ENCODE data around the gene FAM83B. TPM values are rescaled to one million over a fixed set of nuclear protein-coding genes. Genes with fewer than 3 reads are reported as not detected.
"Not testable (repeated sequence)": the region's sequence is repeated elsewhere in the genome, so short reads cannot be mapped to it uniquely, and the experiment has no call there.

The FAM83B gene
- total and polyA plus RNA-seq, 2 of the 13 experiments (the other 11 are each of a cell fraction or from before 2014, with no cell fraction given): not detected

DNA sequence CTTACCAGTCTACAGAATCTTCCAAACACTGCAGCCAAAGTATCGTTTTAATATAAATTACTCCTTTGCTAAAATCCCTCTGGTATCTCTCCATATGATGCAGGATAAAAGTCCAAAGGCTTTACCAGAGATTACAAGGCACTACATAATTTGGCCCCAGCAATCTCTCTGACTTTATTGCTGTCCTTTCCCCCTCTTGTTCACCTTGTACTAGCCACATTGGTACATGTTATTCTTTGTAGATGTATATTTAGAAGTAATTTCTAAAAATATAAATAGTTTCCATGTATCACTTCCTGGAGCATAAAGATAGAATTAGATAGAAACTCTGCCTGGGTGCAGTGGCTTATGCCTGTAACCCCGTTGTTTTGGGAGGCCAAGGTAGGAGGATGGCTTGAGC, 28.7 kb upstream of the FAM83B start:
- Histone ChIP-seq H3K4me3 (replicated peaks in 1 of 3; ENCODE audit: insufficient read depth in 1 of 3, low read depth in 2 of 3, low read length in 3 of 3) (no peak overlapping the region), H2AFZ (ENCODE audit: low read length) (no peak overlapping the region), H3K4me1 (ENCODE audit: insufficient read depth, low read length) (no peaks in the 10 kb centered on the region), H3K27ac (ENCODE audit: extremely low read length, insufficient read depth, low read length) (no peak overlapping the region), H3K9me3 (ENCODE audit: low read length) (peaks cover 8% of the 10 kb centered on the region; the same call in 1 of the 2 replicates), H3K79me2 (ENCODE audit: insufficient read depth, low read length) (no peaks in the 10 kb centered on the region), H3K36me3 (replicated peaks in 1 of 2; ENCODE audit: control insufficient read depth in 1 of 2, insufficient read depth in 2 of 2, low read length in 2 of 2) (no peaks in the 10 kb centered on the region), H4K20me1 (ENCODE audit: insufficient read depth, low read length) (no peaks in the 10 kb centered on the region), H3K27me3 (ENCODE audit: control insufficient read depth in 1 of 2, insufficient read depth in 2 of 2, low read length in 2 of 2) (no peaks in the 10 kb centered on the region), H3K9ac (ENCODE audit: insufficient read depth, low read depth, low read length) (no peak overlapping the region), H3K4me2 (ENCODE audit: low read depth, low read length) (no peak overlapping the region)
- ChIA-PET POLR2A (no interaction called here), CTCF (ENCODE audit: low intra/inter-chr PET ratio, low total read pairs) (no interaction called here)
- no peak for FAIRE-seq
- no peak for TF ChIP-seq THRA (CRISPR knock-in tag; IDR thresholded peaks at IDR 0.05; ENCODE audit: borderline replicate concordance)
- TF ChIP-seq CREM (IDR thresholded peaks at IDR 0.05): no peak
- no peak for TF ChIP-seq CREM (CRISPR knock-in tag; IDR thresholded peaks at IDR 0.05)
- no peak for TF ChIP-seq SRSF4 (IDR thresholded peaks at IDR 0.05; ENCODE audit: low read depth, low read length, poor library complexity, severe bottlenecking)
- 1% methylated on average over 2 of the region's 2 CpGs for WGBS (ENCODE audit: low lambda C conversion rate)
- in situ Hi-C loops (cut with HindIII; ENCODE audit: extremely low pct_ligation_motif_present, low pct_unique_long_range_greater_than_20kb): no loop called here
- BruUV-seq (replicated peaks): no TSS peak
- intact Hi-C loops (cut with micrococcal nuclease; ENCODE audit: unreplicated experiment): no loop called here
- no peak for ATAC-seq
- DNase-seq (ENCODE audit: low spot score): no peak

DNA sequence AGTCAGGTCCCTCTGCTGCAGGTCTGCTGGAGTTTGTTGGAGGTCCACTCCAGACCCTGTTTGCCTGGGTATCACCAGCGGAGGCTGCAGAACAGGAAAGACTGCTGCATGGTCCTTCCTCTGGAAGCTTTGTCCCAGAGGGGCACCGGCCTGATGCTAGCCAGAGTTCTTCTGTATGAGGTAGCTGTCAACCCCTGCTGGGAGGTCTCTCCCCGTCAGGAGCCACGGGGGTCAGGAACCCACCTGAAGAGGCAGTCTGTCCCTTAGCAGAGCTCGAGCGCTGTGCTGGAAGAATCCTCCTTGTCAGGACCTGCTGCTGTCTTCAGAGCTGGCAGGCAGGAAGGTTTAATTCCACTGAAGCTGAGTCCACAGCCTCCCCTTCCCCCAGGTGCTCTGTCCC, 22.3 kb upstream of the FAM83B start:
- FAIRE-seq; in situ Hi-C loops (cut with HindIII; ENCODE audit: extremely low pct_ligation_motif_present, low pct_unique_long_range_greater_than_20kb): not testable (repeated sequence)

More for the DNA sequence above, 22.3 kb upstream of the FAM83B start:
- CTCF ChIA-PET (ENCODE audit: low intra/inter-chr PET ratio, low total read pairs); H3K9ac ChIP-seq (ENCODE audit: insufficient read depth, low read depth, low read length); H4K20me1 ChIP-seq (ENCODE audit: insufficient read depth, low read length); H3K27me3 ChIP-seq (ENCODE audit: control insufficient read depth in 1 of 2, insufficient read depth in 2 of 2, low read length in 2 of 2); POLR2A ChIA-PET; H2AFZ ChIP-seq (ENCODE audit: low read length); intact Hi-C loops (cut with micrococcal nuclease; ENCODE audit: unreplicated experiment); ATAC-seq; H3K4me1 ChIP-seq (ENCODE audit: insufficient read depth, low read length); H3K27ac ChIP-seq (ENCODE audit: extremely low read length, insufficient read depth, low read length); H3K4me2 ChIP-seq (ENCODE audit: low read depth, low read length); H3K9me3 ChIP-seq (ENCODE audit: low read length); BruUV-seq (replicated peaks); H3K79me2 ChIP-seq (ENCODE audit: insufficient read depth, low read length); DNase-seq (ENCODE audit: low spot score); H3K36me3 ChIP-seq (replicated peaks in 1 of 2; ENCODE audit: control insufficient read depth in 1 of 2, insufficient read depth in 2 of 2, low read length in 2 of 2); H3K4me3 ChIP-seq (replicated peaks in 1 of 3; ENCODE audit: insufficient read depth in 1 of 3, low read depth in 2 of 3, low read length in 3 of 3): not testable (repeated sequence)
- WGBS (ENCODE audit: low lambda C conversion rate): 8% methylated on average over 6 of the region's 6 CpGs

Measured in HepG2 (cell line).